PC-3 (cell line): Measurements from ENCODE around the gene ELAVL4. TPM values are rescaled to one million over a fixed set of nuclear protein-coding genes. Genes with fewer than 3 reads are reported as not detected.

Experiments
- ATAC-seq: fragments of 200-7000 bp; cut with Tn5 transposase; 2 replicates; pipeline ENCODE4 v1.9.1; 2020; ENCODE audit warnings: mild to moderate bottlenecking, moderate library complexity
- BruUV-seq: library from RNA; stranded (reverse); fragments of 400-500 nt; replicated peaks from 2 replicates; lab custom pipeline; 2021; lab: Mats Ljungman, UMichigan
- CTCF ChIA-PET: fragments of 300-600 bp; sonication (Branson Sonifier 250); formaldehyde crosslinking; loops from one replicate; lab custom pipeline; 2022; ENCODE audit warnings: antibody characterized with exemption; lab: Charles Lee
- POLR2A ChIA-PET: fragments of 300-600 bp; sonication (Branson Sonifier 250); formaldehyde crosslinking; loops from one replicate; lab custom pipeline; 2022; ENCODE audit warnings: antibody characterized with exemption; ENCODE audit not compliant: unreplicated experiment; lab: Charles Lee
- DNase-seq: peaks from one replicate; pipeline ENCODE4 v3.0.0-alpha.2; 2015
- H2AFZ ChIP-seq: fragments of 300-600 bp; sonication (generic); 2 replicates; pipeline ENCODE4 v1.6.0; 2016; ENCODE audit warnings: antibody characterized with exemption, low read length
- H3F3A ChIP-seq: fragments of 300-600 bp; sonication (generic); one replicate; pipeline ENCODE4 v1.6.0; 2017; ENCODE audit warnings: antibody characterized with exemption, low read length, control low read depth, mild to moderate bottlenecking; ENCODE audit not compliant: unreplicated experiment
- H3K27ac ChIP-seq: fragments of 300-600 bp; sonication (generic); 2 replicates; pipeline ENCODE4 v1.5.1; 2016; ENCODE audit warnings: mild to moderate bottlenecking, low read length
- H3K27me3 ChIP-seq: fragments of 300-600 bp; sonication (generic); 2 replicates; pipeline ENCODE4 v1.6.1; 2016; ENCODE audit warnings: low read length, mixed read lengths
- H3K36me3 ChIP-seq: fragments of 300-600 bp; sonication (generic); 2 replicates; pipeline ENCODE4 v1.6.1; 2016; ENCODE audit warnings: low read depth, mixed run types, low read length, mixed read lengths
- H3K4me1 ChIP-seq: fragments of 300-600 bp; sonication (generic); 2 replicates; pipeline ENCODE4 v1.5.1; 2016; ENCODE audit warnings: low read length; ENCODE audit not compliant: insufficient read depth
- H3K4me2 ChIP-seq: fragments of 300-600 bp; sonication (generic); 2 replicates; pipeline ENCODE4 v1.6.0; 2016; ENCODE audit warnings: low read length
- H3K4me3 ChIP-seq: fragments of 300-600 bp; sonication (generic); 2 replicates; pipeline ENCODE4 v1.5.1; 2016; ENCODE audit warnings: mild to moderate bottlenecking, low read length, mixed read lengths
- H3K79me2 ChIP-seq: fragments of 300-600 bp; sonication (generic); 2 replicates; pipeline ENCODE4 v1.6.1; 2017; ENCODE audit warnings: low read length, mixed read lengths
- H3K9ac ChIP-seq: fragments of 300-600 bp; sonication (generic); 2 replicates; pipeline ENCODE4 v1.6.0; 2016; ENCODE audit warnings: mild to moderate bottlenecking, low read length
- H3K9me2 ChIP-seq: fragments of 300-600 bp; sonication (generic); replicated peaks from 2 replicates; pipeline ENCODE4 v1.6.1; 2016; ENCODE audit warnings: mixed run types, low read length, mixed read lengths
- H3K9me3 ChIP-seq: fragments of 300-600 bp; sonication (generic); 2 replicates; pipeline ENCODE4 v1.6.1; 2016; ENCODE audit warnings: low read length, mixed read lengths
- H4K20me1 ChIP-seq: fragments of 300-600 bp; sonication (generic); 2 replicates; pipeline ENCODE4 v1.6.1; 2016; ENCODE audit warnings: low read length, mixed read lengths
- CTCF ChIP-seq: fragments of 300-600 bp; sonication (generic); conservative IDR thresholded peaks from 2 replicates; pipeline ENCODE4 v1.5.1; 2017; ENCODE audit warnings: antibody characterized with exemption, low read depth, mild to moderate bottlenecking, low read length
- EZH2 ChIP-seq: fragments of 300-600 bp; sonication (generic); IDR thresholded peaks from one replicate; pipeline ENCODE4 v1.6.1; 2017; ENCODE audit warnings: antibody characterized with exemption, mild to moderate bottlenecking, low read length; ENCODE audit not compliant: unreplicated experiment
- EZH2phosphoT487 ChIP-seq: fragments of 300-600 bp; sonication (generic); IDR thresholded peaks from 2 replicates; pipeline ENCODE4 v1.6.1; 2018; ENCODE audit warnings: mild to moderate bottlenecking, antibody characterized with exemption, low read length, borderline replicate concordance
- intact Hi-C: fragments of 100-400 bp; cut with micrococcal nuclease; formaldehyde crosslinking; loops from 2 replicates; pipeline ENCODE4 v1.9.0; 2023
- total RNA-seq: library from RNA; depleted of rRNA; stranded (reverse); fragments of >200 nt; gene quantifications from 2 replicates; pipeline ENCODE4 v1.2.3, GENCODE V29; 2014

ELAVL4 gene
- total RNA-seq, 1 experiment from 2014 or later: not detected

DNA sequence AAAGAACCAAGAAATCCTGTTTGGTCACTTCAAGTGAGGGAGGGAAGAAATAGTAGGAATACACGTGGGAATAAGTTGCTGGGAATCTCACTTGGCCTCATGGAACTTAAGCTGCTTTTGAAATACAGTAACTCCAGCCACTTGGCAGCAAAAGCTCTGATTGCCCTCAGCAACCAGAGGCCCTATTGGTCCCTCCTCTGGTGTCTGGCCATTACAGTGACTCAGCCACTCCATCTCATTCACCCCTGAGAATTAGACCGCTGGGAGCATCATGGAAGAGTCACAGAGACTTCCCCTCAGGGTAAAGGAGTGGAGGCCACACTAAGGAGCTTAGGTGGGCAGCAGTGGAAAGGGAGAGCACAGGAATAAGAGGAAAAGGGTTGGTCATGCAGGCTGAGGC lies 99.6 kb downstream of the ELAVL4 start:
- Histone ChIP-seq H4K20me1 (no peaks in the 10 kb centered on the region), H3K9ac (no peak overlapping the region), H3K4me1 (no peaks in the 10 kb centered on the region), H3K4me2 (no peak overlapping the region), H3K27ac (no peak overlapping the region), H3K9me3 (no peaks in the 10 kb centered on the region), H3K27me3 (no peaks in the 10 kb centered on the region), H3K9me2 (no peaks in the 10 kb centered on the region), H3K4me3 (no peak overlapping the region), H2AFZ (no peak overlapping the region), H3K79me2 (no peaks in the 10 kb centered on the region), H3F3A (no peaks in the 10 kb centered on the region), H3K36me3 (no peaks in the 10 kb centered on the region)
- no peak for DNase-seq
- intact Hi-C loops: no loop called here
- ATAC-seq: no peak
- CTCF ChIA-PET: no interaction called here
- BruUV-seq: no TSS peak
- TF ChIP-seq CTCF: no peak
- no peak for TF ChIP-seq EZH2
- no peak for TF ChIP-seq EZH2phosphoT487
- POLR2A ChIA-PET: no interaction called here

GRCh38 chr1:50208756-50209155 lies 100.0 kb downstream of the ELAVL4 start:
- no peaks in the 10 kb centered on the region for H4K20me1 ChIP-seq
- ChIA-PET CTCF (no interaction called here), POLR2A (no interaction called here)
- H3K9me2 ChIP-seq: no peaks in the 10 kb centered on the region
- no peak overlapping the region for H3K4me3 ChIP-seq
- DNase-seq (no peak), ATAC-seq (no peak)
- H3K4me1 ChIP-seq: no peaks in the 10 kb centered on the region
- no peaks in the 10 kb centered on the region for H3F3A ChIP-seq
- no TSS peak for BruUV-seq
- no peaks in the 10 kb centered on the region for H3K27me3 ChIP-seq
- TF ChIP-seq CTCF: no peak
- TF ChIP-seq EZH2phosphoT487: no peak
- TF ChIP-seq EZH2: no peak
- H3K4me2 ChIP-seq: no peak overlapping the region
- no peaks in the 10 kb centered on the region for H3K36me3 ChIP-seq
- intact Hi-C loops: no loop called here
- no peaks in the 10 kb centered on the region for H3K9me3 ChIP-seq
- H3K79me2 ChIP-seq: no peaks in the 10 kb centered on the region
- no peak overlapping the region for H3K9ac ChIP-seq
- no peak overlapping the region for H2AFZ ChIP-seq
- H3K27ac ChIP-seq: no peak overlapping the region

DNA sequence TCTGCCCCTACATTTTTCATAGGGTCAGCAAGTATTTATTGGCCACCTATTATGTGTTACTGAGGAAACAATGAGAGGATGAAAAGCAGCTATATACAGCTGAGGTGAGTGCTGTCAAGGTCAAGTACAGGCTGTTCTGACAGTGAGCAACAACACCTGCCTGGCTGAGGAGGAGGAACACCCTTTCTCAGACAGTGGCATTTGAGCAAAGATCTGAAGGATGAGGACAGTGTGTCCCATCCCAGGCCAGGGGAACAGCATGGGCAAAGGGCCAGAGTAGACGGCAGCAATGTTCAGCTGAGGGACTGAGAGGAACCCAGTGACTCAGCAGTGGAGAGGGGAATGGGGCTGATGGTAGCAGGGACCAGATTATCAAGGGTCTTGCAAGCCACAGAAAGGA lies 101.0 kb downstream of the ELAVL4 start:
- Histone ChIP-seq H3K9ac (no peak overlapping the region), H3K4me2 (no peak overlapping the region), H3K36me3 (no peaks in the 10 kb centered on the region), H3K79me2 (no peaks in the 10 kb centered on the region), H3K9me3 (no peaks in the 10 kb centered on the region), H3F3A (no peaks in the 10 kb centered on the region), H3K27ac (no peak overlapping the region), H4K20me1 (no peaks in the 10 kb centered on the region), H3K9me2 (no peaks in the 10 kb centered on the region), H3K27me3 (no peaks in the 10 kb centered on the region), H3K4me1 (no peaks in the 10 kb centered on the region), H2AFZ (no peak overlapping the region), H3K4me3 (no peak overlapping the region)
- ChIA-PET POLR2A (no interaction called here), CTCF (no interaction called here)
- TF ChIP-seq EZH2phosphoT487 (no peak), EZH2 (no peak), CTCF (no peak)
- no TSS peak for BruUV-seq
- DNase-seq (no peak), ATAC-seq (no peak)
- intact Hi-C loops: no loop called here
